ENCODE measurements around the gene TJP1. TPM values are rescaled to one million over a fixed set of nuclear protein-coding genes. Genes with fewer than 3 reads are reported as not detected.

The TJP1 gene
- total RNA-seq = 34.0 and 56.1 TPM in 2 replicates

DNA sequence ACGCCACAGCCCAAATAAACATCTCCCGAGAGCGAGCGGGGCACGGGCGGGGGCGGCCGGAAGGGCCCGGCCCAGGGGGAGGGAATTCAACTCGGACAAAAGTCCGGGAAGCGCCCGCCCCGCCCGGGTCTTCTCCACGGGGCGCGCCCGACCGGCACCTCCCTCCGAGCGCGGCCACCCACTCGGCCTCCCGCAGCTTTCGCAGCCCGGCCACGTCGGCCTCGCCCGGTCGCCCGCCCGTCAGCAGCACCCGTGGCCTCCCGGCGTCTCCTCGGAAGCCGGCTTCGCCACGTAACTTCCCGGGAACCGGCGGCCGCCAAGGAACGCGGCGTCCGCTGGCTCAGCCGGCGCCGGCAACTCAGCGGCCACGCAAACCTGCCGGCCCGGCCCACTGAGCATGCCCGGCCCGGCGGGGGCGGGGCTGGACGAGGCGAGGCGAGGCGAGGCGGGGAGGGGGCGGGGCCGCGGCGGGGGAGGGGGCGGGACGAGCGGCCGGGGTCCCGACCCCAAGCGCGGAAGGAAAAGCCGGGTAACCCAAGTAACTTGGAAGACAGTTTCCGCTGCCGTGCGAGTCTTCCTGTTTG, at the start of gene TJP1:
TJP1 (minus strand) TSS at position 369 of the 584 bp plus-strand sequence. CDS start 440 bp downstream, outside the sequence.

